ENCODE data around the gene SPRR2G. TPM values are rescaled to one million over a fixed set of nuclear protein-coding genes. Genes with fewer than 3 reads are reported as not detected.

The SPRR2G gene
- total RNA-seq, 1 experiment from 2014 or later: not detected

DNA sequence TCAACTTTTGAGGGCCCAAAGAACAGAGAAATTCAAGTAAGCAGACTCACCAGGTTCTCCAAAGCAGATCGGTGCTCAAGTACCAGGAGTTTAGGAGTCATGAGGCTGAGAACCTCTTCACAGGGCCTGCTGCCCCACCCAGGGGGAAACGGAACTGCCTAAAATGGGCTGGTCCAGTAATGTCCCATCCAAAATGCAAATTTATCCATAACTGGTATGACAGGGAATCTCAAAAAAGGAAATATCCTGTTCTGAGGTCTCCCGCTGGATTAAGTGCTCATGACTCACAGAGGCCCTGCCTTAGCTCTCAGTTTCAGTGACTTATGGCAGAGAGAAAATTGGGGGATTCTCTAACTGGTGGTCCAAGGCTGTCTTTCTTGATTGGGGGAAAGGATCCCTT lies 9.3 kb downstream of the SPRR2G start:
- Mint-ChIP-seq H3K9me3 (no peaks in the 10 kb centered on the region; a peak in 1 of 5 replicates), H3K27me3 (ENCODE audit: low read depth) (no peaks in the 10 kb centered on the region; the same call in 1 of the 2 replicates), H3K27ac (no peak overlapping the region), H3K4me1 (peaks cover 0 to 2% of the 10 kb centered on the region in 2 experiments; a peak in 1 of 4 replicates), H3K4me3 (no peak overlapping the region), H3K36me3 (ENCODE audit: insufficient read depth in 1 of 3, low read depth in 3 of 3) (peaks cover 0 to 6% (median 3%) of the 10 kb centered on the region in 3 experiments; a peak in 2 of 7 replicates)
- Histone ChIP-seq H2BK20ac (ENCODE audit: low read depth, low read length, poor library complexity, severe bottlenecking) (no peak overlapping the region), H3K23me2 (ENCODE audit: insufficient read length, low read depth, low read length, poor library complexity, severe bottlenecking) (no peaks in the 10 kb centered on the region), H3K18ac (ENCODE audit: insufficient read length, low read depth, low read length) (no peak overlapping the region), H2AK5ac (ENCODE audit: insufficient read length, low read length) (no peak overlapping the region), H2BK12ac (ENCODE audit: insufficient read length, low read depth, low read length) (no peak overlapping the region), H2BK120ac (ENCODE audit: low read depth, low read length, poor library complexity, severe bottlenecking) (no peak overlapping the region), H4K8ac (replicated peaks; ENCODE audit: insufficient read length, low read depth, low read length) (no peak overlapping the region), H4K91ac (ENCODE audit: insufficient read length, low read depth, low read length) (no peak overlapping the region), H3K23ac (ENCODE audit: insufficient read length, low read depth, low read length) (no peak overlapping the region), H3K79me2 (ENCODE audit: insufficient read depth, low read length) (no peaks in the 10 kb centered on the region), H3K9me3 (ENCODE audit: control insufficient read depth, low read depth, low read length) (no peaks in the 10 kb centered on the region), H3K4ac (ENCODE audit: low read depth, low read length) (no peak overlapping the region), H3K56ac (ENCODE audit: insufficient read length, low read depth, low read length) (no peak overlapping the region), H3K4me2 (ENCODE audit: insufficient read depth, insufficient read length, low read length) (no peak overlapping the region), H2BK15ac (ENCODE audit: low read depth, low read length) (no peak overlapping the region), H3K27ac (ENCODE audit: insufficient read length, low read depth, low read length) (no peak overlapping the region), H3T11ph (ENCODE audit: low read length) (no peak overlapping the region), H3K14ac (ENCODE audit: insufficient read depth, low read length) (no peak overlapping the region), H3K4me1 (ENCODE audit: insufficient read depth, low read length) (no peaks in the 10 kb centered on the region), H2BK5ac (ENCODE audit: insufficient read length, low read length) (no peak overlapping the region), H4K20me1 (ENCODE audit: control insufficient read depth, insufficient read depth, insufficient read length) (peaks cover 2% of the 10 kb centered on the region), H3K79me1 (ENCODE audit: insufficient read depth, low read depth, low read length, poor library complexity, severe bottlenecking) (no peaks in the 10 kb centered on the region), H4K5ac (ENCODE audit: insufficient read length, low read depth, low read length) (no peak overlapping the region), H3K9ac (ENCODE audit: extremely low read depth, insufficient read length, low read length) (no peak overlapping the region), H2AFZ (ENCODE audit: low read length) (no peak overlapping the region), H3K27me3 (ENCODE audit: insufficient read depth, low read length) (no peaks in the 10 kb centered on the region)
- TF ChIP-seq, protein P1, sequence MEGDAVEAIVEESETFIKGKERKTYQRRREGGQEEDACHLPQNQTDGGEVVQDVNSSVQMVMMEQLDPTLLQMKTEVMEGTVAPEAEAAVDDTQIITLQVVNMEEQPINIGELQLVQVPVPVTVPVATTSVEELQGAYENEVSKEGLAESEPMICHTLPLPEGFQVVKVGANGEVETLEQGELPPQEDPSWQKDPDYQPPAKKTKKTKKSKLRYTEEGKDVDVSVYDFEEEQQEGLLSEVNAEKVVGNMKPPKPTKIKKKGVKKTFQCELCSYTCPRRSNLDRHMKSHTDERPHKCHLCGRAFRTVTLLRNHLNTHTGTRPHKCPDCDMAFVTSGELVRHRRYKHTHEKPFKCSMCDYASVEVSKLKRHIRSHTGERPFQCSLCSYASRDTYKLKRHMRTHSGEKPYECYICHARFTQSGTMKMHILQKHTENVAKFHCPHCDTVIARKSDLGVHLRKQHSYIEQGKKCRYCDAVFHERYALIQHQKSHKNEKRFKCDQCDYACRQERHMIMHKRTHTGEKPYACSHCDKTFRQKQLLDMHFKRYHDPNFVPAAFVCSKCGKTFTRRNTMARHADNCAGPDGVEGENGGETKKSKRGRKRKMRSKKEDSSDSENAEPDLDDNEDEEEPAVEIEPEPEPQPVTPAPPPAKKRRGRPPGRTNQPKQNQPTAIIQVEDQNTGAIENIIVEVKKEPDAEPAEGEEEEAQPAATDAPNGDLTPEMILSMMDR (conservative IDR thresholded peaks at IDR 0.05): no peak
- no CpG with 5 or more reads among the region's 3 CpGs for WGBS (ENCODE audit: extremely low coverage, insufficient read length, low lambda C conversion rate)
- DNase-seq: no peak

Measured in H9 (cell line).